ENCODE measurements around the gene FGD6. TPM values are rescaled to one million over a fixed set of nuclear protein-coding genes. Genes with fewer than 3 reads are reported as not detected.
"Not testable (repeated sequence)": the region's sequence is repeated elsewhere in the genome, so short reads cannot be mapped to it uniquely, and the experiment has no call there.

The FGD6 gene
- polyA plus RNA-seq, 2 of the 4 experiments (the other 2 are of a cell fraction) = 15.5 to 48.0 TPM

DNA sequence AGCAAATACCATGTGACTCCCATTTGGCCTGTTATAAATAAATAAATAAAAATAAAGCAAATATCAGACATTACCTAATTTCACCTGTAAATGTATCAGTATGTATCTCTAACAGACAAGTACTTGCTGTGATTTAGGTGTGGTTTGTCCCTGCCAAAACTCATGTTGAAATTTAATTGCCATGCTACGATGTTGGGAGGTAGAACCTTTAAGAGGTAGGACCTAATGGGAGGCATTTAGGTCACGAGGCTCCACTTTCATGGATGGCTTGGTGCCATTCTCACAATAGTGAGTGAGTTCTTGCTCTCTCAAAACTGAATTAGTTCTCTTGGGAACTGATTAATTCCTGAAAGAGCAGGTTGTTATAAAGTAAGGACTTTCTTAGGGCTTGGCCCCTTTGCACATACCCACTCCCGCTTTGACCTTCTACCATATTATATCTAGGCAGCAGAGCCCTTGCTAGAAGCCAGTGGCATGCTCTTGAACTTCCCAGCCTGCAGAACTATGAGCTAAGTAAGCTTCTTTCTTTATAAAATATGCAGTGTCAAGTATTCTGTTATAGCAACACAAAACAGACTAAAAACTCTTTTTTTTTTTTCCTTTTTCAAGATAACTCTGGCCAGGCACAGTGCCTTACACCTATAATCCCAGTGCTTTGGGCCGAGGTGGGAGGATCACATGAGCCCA, 26.4 kb upstream of the FGD6 start:
- ChIA-PET POLR2A (interaction anchor here (0.6 kb wide), 1 partner anchor 40 kb away, joined by 3 read pairs; no protein-coding TSS in a partner anchor), CTCF (interaction anchor here (0.6 to 5.6 kb wide), 4 partner anchors 53 to 253 kb away, joined by 3 to 31 read pairs (median 4); partner anchors contain the start of gene NR2C1)
- no peak overlapping the region; the same call in 2 of the 3 replicates for H3K4me2 ChIP-seq
- FAIRE-seq = no peak
- ATAC-seq = no peak
- peaks cover 81% of the 10 kb centered on the region for H3K4me1 ChIP-seq
- TF ChIP-seq, protein P1, sequence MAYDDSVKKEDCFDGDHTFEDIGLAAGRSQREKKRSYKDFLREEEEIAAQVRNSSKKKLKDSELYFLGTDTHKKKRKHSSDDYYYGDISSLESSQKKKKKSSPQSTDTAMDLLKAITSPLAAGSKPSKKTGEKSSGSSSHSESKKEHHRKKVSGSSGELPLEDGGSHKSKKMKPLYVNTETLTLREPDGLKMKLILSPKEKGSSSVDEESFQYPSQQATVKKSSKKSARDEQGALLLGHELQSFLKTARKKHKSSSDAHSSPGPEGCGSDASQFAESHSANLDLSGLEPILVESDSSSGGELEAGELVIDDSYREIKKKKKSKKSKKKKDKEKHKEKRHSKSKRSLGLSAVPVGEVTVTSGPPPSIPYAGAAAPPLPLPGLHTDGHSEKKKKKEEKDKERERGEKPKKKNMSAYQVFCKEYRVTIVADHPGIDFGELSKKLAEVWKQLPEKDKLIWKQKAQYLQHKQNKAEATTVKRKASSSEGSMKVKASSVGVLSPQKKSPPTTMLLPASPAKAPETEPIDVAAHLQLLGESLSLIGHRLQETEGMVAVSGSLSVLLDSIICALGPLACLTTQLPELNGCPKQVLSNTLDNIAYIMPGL (CRISPR knock-in tag; IDR thresholded peaks at IDR 0.05; ENCODE audit: borderline replicate concordance) = no peak
- TF ChIP-seq POLR2AphosphoS2 (conservative IDR thresholded peaks at IDR 0.05; ENCODE audit: low read length) (0 out of 2 replicates have a peak, but pooled peaks have one; percentile 14), FOXS1 (CRISPR knock-in tag; IDR thresholded peaks at IDR 0.05) (no peak), JUNB (IDR thresholded peaks at IDR 0.05) (no peak)
- H3K27ac ChIP-seq = 0 out of 6 replicates have a peak overlapping the region, but pooled peaks of 1 of the 2 experiments have one; percentile 9
- WGBS (ENCODE audit: missing lambda C conversion rate) = 89% methylated on average over 4 of the region's 4 CpGs
- no peaks in the 10 kb centered on the region for H3K9me3 ChIP-seq
- DNase-seq (ENCODE audit: low read depth in 1 of 2, low spot score in 1 of 2) = no peak
- H3K4me3 ChIP-seq = no peak overlapping the region

DNA sequence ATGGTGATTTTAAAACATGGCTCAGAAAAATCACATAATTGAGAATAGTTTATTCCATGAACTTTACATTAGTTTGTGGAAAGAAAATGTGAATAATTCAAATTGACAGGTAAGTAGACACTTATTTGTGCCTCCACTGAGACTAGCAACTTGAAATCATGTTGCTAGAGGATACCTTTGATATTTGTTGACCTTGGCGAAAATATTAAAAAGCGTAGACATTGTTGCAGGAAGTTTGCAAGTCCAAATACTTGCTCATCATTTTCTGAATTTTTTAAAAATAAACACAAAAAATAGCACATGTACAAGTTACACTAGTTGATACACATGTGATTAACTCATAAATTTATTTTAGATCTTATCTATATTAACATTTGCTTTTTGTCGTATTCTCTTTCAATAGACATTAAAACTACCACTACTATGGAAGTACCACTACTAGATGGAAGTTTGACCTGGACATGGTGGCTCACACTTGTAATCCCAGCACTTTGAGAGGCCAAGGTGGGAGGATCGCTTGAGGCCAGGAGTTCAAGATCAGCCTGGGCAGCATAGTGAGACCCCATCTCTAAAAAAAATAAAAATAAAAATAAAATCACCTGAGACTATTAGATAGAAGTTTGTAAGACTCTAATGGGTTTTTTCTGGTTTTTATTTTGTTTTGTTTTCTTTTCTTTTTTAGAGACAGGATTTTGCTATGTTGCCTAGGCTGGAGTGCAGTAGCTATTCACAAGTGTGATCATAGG, 24.7 kb upstream of the FGD6 start:
- Histone ChIP-seq H3K4me1 (peaks cover 74% of the 10 kb centered on the region), H3K27ac (no peak overlapping the region), H3K4me3 (no peak overlapping the region), H3K9me3 (no peaks in the 10 kb centered on the region), H3K4me2 (no peak overlapping the region)
- TF ChIP-seq JUNB (IDR thresholded peaks at IDR 0.05) (no peak), EHMT2 (IDR thresholded peaks at IDR 0.05; ENCODE audit: low read depth) (no peak), ZC3H11A (IDR thresholded peaks at IDR 0.05) (no peak), FOXS1 (CRISPR knock-in tag; IDR thresholded peaks at IDR 0.05) (no peak), EP300 (IDR thresholded peaks at IDR 0.05) (no peak), CHD4 (IDR thresholded peaks at IDR 0.05; ENCODE audit: borderline replicate concordance) (no peak), CBX2 (IDR thresholded peaks at IDR 0.05; ENCODE audit: borderline replicate concordance, low read depth) (no peak), RCOR1 (IDR thresholded peaks at IDR 0.05; ENCODE audit: low read depth, low read length) (no peak)
- TF ChIP-seq, protein P2, sequence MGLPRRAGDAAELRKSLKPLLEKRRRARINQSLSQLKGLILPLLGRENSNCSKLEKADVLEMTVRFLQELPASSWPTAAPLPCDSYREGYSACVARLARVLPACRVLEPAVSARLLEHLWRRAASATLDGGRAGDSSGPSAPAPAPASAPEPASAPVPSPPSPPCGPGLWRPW (IDR thresholded peaks at IDR 0.05) = no peak
- TF ChIP-seq, protein P3, sequence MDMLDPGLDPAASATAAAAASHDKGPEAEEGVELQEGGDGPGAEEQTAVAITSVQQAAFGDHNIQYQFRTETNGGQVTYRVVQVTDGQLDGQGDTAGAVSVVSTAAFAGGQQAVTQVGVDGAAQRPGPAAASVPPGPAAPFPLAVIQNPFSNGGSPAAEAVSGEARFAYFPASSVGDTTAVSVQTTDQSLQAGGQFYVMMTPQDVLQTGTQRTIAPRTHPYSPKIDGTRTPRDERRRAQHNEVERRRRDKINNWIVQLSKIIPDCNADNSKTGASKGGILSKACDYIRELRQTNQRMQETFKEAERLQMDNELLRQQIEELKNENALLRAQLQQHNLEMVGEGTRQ (IDR thresholded peaks at IDR 0.05) = no peak
- TF ChIP-seq, protein P4, sequence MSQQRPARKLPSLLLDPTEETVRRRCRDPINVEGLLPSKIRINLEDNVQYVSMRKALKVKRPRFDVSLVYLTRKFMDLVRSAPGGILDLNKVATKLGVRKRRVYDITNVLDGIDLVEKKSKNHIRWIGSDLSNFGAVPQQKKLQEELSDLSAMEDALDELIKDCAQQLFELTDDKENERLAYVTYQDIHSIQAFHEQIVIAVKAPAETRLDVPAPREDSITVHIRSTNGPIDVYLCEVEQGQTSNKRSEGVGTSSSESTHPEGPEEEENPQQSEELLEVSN (IDR thresholded peaks at IDR 0.05; ENCODE audit: borderline replicate concordance, low read depth) = no peak
- CTCF ChIA-PET = interaction anchor here (1.3 to 5.6 kb wide), 2 partner anchors 93 to 169 kb away, joined by 4 to 31 read pairs; partner anchors contain the start of gene NR2C1
- 89% methylated on average over 4 of the region's 4 CpGs for WGBS (ENCODE audit: missing lambda C conversion rate)
- no peak for ATAC-seq
- no peak for FAIRE-seq
- POLR2A ChIA-PET = no interaction called here
- DNase-seq (ENCODE audit: low read depth in 1 of 2, low spot score in 1 of 2) = no peak

DNA sequence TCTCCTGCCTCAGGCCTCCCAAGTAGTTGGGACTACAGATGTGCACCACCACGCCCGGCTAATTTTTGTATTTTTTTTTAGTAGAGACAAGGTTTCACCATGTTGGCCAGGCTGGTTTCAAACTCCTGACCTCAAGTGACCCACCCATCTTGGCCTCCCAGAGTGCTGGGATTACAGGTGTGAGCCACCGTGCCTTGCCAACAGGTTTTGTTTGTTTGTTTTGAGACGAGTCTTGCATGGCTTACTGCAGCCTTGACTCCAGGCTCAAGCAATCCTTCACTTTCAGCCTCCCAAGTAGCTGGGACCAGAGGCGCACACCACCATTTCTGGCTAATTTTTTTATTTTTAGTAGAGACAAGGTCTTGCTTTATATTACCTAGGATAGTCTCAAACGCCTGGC, 23.9 kb upstream of the FGD6 start:
- 77% methylated on average over 6 of the region's 6 CpGs for WGBS (ENCODE audit: missing lambda C conversion rate)
- peaks cover 73% of the 10 kb centered on the region for H3K4me1 ChIP-seq
- POLR2A ChIA-PET; H3K9me3 ChIP-seq; FAIRE-seq; DNase-seq (ENCODE audit: low read depth in 1 of 2, low spot score in 1 of 2); H3K4me3 ChIP-seq; H3K27ac ChIP-seq; ATAC-seq; H3K4me2 ChIP-seq: not testable (repeated sequence)
- CTCF ChIA-PET = interaction anchor here (0.6 kb wide), 1 partner anchor 72 kb away, joined by 3 read pairs; no protein-coding TSS in a partner anchor
